Endometrial microvascular endothelial cells (primary cell): Measurements from ENCODE around the gene PSME4. TPM values are rescaled to one million over a fixed set of nuclear protein-coding genes. Genes with fewer than 3 reads are reported as not detected.
"Not testable (repeated sequence)": the region's sequence is repeated elsewhere in the genome, so short reads cannot be mapped to it uniquely, and the experiment has no call there.

Experiments
- in situ Hi-C: cut with HindIII; loops from 2 replicates; pipeline ENCODE4 v1.10.0; 2017; ENCODE audit warnings: low sequenced_read_pairs, low pct_unique_long_range_greater_than_20kb; ENCODE audit errors: inconsistent ontology term
- total RNA-seq: library from RNA; depleted of rRNA; stranded (reverse); fragments of >200 nt; gene quantifications from one replicate; pipeline ENCODE4 v1.2.3, GENCODE V29; 2015; ENCODE audit errors: inconsistent ontology term

The PSME4 gene
- total RNA-seq, 1 donor from 2014 or later, result 69.4 TPM

DNA sequence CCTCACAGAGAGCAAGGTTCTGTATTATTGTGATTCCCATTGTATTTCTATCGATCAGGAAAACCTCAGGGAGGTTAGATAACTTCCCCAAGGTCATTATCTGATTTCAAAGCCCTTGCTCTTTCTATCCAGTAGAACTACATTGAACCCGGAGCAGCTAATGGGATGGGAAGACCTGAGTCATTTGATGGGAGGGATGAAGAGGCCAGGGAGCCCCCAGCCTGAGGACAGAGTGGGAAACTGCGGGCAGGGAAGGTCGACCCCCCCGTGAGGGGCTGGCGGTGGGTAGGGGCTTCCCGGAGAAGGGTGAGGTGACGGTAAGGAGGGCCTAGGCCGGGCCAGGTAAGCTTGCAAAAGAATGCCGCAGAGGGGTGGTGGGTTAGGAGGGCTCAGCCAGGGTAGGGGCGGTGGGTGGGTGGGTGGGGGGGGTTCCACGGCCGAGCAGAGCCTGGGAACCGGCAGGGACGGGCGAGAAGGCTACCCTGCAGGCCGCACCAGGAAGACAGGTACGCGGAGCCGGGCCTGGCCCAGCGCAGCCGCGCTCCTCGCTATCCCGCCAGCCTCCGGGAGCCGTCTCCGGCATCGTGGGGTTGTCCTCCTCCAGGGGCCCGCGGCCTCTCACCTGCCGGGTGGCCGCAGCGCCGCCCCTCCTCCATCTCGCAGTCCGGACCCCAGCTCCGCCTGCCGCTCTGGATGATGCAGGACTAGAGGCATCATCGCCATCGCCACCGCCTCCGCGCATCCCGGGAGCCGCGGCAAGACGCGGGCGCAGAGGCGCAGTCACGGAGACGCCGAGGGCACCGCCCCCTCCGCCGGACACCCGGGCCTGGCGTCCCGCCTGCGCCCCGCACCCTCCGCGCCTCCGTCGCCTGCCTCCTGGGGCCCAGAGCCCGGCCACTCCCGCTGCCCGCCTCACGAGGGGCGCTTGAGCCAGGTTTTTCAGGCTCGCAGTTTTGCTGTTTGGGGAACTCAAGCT lies 111.3 kb downstream of the PSME4 start, which contains the start of gene GPR75:
TSS of gene GPR75 (minus strand) at position 762 of the 976 bp plus-strand sequence. CDS start 5,211 bp downstream, outside the sequence.
- in situ Hi-C loops, result no loop called here

DNA sequence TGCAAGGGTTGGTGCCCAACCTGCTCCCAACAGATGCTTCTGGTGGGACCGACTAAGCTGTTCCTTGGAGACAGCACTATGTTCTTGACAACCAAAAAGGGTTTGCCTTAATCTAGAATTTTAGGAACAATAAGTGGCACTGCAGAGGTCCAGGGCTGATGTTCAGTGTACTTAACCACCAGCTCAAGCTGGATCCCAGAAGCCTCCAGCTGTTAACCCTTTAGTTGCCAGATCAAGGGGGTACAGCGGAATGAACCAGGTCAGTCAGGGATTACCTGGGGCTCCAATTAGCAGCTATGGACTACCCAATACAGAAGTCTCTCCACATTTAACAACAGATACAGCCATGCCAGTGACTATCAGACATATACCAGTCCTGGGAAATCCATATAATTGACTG lies 114.5 kb downstream of the PSME4 start:
- in situ Hi-C loops, result no loop called here

DNA sequence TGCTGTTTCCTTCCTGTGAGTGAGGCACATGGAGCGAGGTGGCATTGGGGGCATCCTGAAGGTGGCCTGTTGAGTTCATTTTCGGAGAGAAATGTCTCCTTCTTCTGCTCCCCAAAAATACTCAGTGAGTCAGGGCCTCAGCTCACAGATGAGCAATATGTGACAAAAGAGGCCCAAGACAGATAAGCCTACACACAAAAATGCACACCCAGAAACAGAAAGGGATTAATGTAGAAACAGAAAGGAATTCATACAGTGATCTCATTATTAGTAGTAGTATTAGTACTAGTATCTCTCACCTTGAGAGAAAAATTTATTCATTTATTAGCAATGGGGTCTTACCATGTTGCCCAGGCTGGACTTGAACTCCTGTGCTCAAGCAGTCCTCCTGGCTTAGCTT lies 116.1 kb downstream of the PSME4 start:
- in situ Hi-C loops, result no loop called here

DNA sequence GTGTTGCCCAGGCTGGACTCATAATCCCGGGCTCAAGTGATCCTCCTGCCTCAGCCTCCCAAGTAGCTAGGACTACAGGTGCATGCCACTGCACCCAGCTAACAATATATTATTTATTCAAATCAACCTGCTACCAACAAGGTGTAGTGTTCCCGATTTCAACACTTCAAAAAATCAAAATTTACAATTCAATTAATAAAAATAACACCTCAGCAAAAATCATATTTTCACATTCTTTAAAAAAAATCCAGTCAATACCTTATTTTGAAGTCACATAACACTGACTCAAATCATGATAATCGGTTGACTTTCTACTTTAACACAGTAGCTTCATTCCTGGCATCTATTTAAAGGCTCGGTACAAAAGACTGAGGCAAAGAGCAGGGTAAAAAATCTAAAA lies 118.3 kb downstream of the PSME4 start:
- in situ Hi-C loops, result no loop called here

DNA sequence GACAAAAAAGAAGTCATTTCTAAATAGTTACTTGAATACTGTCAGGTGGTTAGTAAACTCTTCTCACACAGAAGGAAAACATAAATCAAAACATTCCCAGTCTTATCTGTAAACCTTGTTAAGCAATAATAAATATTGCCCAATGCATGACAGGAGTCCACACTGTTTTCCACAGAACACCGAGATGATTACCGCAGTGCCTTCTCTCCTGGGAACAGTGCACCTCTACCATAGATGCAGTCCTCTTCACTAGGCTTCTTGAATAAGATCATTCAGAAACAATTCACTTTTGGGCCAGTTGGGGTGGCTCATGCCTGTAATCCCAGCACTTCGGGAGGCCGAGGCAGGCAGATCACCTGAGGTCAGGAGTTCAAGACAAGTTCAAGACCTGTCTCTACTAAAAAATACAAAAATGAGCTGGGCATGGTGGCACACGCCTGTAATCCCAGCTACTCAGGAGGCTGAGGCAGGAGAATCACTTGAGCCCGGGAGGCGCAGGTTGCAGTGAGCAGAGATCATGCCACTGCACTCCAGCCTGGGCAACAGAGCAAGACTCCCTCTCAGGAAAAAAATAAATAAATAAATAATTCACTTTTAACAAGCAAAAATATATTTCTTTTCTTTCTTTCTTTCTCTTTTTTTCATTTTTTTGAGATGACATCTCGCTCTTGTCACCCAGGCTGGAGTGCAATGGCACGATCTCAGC lies 119.6 kb downstream of the PSME4 start:
- in situ Hi-C loops, result not testable (repeated sequence)

DNA sequence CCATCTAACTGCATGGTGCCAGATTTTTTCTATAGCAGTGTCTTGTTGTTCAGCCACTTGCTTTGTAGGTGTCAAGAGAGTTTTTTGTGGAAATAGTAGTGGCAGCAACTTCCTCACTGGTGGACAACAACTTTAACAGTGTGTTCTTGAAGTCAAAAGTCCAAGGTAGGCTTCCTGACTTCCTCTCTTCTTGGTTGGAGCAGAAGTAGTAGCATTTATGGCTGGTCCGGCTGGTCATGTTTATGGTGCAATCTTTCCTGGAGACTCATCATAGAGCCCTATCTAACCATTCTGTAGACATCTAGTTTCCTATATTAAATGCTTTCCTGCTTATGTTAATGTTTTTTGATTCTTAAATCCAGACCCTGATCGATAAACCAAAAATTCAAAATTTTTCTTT lies 122.7 kb downstream of the PSME4 start:
- in situ Hi-C loops, result no loop called here

DNA sequence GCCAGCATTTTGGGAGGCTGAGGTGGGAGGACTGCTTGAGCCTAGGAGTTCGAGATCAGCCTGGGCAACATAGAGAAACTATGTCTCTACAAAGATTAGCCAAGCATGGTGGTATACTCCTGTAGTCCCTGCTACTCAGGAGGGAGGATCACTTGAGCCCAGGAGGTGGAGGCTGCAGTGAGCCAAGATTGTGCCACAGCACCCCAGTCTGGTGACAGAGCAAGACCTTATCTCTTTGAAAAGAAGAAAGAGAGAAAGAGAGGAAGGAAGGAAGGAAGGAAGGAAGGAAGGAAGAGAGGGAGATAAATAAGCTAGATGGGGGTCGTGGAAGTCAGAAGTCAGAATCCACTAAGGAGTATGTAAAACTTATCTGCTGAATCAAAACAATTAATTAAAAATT lies 127.2 kb downstream of the PSME4 start:
- in situ Hi-C loops, result no loop called here

DNA sequence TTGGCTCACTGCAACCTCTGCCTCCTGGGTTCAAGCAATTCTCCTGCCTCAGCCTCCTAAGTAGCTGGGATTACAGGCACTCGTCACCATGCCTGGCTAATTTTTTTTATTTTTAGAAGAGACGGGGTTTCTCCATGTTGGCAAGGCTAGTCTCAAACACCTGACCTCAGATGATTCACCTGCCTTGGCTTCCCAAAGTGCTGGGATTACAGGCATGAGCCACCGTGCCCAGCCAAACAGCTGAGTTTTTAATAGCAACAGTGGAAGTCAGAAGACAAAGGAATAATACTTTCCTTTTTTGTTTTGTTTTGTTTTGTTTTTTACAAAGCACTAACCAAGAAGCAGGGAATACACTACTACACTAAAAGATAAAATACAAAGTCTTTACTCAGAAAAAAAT lies 127.9 kb downstream of the PSME4 start:
- in situ Hi-C loops, result no loop called here

DNA sequence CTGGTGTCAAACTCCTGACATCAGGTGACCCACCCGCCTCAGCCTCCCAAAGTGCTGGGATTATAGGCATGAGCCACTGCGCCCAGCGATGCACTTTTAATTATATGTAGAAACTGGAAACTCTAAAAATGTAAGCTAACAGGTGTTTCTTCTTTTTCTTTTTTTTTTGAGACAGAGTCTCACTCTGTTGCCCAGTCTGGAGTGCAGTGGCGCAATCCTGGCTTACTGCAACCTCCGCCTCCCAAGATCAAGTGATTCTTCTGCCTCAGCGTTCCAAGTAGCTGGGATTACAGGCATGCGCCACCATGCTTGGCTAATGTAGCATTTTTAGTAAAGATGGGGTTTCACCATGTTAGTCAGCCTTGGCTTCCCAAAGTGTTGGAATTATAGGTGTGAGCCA lies 129.1 kb downstream of the PSME4 start:
- in situ Hi-C loops, result not testable (repeated sequence)

DNA sequence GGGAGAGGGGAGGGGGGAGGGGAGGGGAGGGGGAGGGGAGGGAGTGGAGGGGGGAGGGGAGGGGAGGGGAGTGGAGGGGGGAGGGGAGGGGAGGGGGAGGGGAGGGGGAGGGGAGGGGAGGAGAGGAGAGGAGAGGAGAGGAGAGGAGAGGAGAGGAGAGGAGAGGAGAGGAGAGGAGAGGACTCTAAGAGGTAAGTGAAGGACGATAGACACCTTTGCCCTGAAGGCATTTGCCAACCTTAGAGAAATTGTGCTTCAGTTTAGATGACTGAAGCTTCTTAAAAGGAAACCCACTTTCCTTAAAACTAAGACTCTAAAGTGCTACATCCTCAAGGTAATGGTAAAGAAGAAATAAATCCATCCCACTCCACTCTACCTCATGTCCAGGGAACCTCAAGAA lies 130.2 kb downstream of the PSME4 start:
- in situ Hi-C loops, result no loop called here

DNA sequence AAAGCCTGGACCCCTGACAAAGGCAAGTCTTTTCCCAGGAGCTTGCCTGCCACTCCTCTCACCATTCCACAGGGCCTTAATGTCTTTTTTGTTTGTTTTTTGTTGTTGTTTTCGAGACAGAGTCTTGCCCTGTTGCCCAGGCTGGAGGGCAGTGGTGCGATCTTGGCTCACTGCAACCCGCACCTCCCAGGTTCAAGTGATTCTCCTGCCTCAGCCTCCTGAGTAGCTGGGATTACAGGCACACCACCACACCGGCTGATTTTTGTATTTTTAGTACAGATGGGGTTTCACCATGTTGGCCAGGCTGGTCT lies 140.9 kb downstream of the PSME4 start:
- in situ Hi-C loops, result not testable (repeated sequence)

DNA sequence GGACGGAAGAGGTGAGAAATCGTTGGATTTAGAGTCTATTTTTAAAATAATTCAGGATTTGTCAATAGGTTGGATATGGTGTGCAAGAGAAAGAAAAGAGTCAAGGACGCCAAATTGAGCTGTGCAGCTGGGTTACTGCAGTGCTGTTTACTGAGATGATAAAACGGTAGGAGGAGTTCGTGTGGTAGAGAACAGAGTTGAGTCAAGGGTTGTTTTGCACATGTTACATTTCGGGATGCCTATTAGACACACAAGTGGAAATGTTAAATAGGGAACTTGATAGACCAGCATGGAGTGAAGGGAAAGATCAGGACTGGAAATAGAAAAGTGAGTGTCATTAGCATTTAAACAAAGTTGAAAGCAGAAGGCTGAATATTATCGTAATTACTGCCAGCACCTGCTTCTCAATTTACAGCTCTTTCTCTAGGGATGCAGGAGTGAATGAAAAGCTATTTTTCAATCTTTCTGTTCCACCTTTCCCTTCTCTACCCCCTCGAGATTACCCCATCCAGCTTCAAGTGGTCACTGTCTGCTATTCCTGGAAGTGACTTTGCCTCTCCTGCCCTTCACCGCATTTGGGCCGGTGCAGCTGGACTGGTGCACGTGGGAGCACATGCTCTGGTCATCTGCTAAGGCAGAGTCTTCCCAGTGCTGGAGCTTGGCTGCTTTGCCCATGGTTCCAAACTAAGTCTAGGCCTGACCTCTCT lies 141.4 kb downstream of the PSME4 start:
- in situ Hi-C loops, result no loop called here

DNA sequence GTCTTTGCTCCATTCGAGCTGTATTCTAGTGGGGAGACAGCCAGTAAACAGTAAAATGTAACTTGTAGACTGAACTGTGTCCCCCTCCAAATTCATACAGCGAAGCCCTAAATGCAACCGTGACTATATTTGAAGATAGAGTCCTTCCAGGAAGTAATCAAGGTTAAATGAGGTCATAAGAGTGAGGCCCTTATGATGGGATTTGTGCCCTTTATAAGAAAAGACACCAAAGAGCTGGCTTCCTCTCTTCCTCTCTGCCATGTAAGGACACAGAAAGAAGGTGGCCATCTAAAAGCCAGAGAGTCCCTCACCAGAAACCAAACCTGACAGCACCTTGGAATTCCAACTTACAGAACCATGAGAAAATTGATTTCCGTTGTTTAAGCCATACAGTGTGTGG lies 142.5 kb downstream of the PSME4 start:
- in situ Hi-C loops, result no loop called here

DNA sequence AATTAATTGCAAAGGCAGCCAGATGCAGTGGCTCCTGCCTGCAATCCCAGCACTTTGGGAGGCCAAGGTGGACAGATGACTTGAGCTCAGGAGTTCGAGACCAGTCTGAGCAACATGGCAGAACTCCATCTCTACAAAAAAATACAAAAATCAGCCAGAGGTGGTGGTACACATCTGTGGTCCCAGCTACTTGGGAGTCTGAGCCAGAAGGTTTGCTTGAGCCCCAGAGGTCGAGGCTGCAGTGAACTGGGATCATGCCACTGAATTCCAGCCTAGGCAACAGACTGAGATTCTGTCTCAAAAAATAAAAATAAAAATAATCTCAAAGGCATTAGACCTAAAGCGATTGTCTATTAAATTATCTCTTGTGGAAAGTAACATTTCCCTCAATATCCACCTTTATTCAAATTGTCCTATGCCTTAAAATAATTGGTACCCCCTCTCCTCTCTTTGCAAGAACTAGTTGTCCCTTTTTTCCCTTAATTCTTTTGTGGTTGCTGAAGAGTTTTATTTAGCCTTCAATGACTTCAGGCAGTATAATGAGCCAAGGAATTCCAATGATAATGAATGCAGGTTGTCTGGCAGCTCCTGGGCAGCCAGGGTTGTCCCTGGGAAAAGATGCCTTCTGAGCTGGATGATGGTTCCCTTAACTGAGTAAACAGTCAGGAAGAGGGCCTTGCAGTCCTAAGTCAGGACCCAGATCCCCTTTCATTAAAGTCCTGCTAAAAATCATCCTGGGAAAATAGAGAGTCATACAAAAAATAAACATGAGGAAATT lies 143.2 kb downstream of the PSME4 start:
- in situ Hi-C loops, result no loop called here

DNA sequence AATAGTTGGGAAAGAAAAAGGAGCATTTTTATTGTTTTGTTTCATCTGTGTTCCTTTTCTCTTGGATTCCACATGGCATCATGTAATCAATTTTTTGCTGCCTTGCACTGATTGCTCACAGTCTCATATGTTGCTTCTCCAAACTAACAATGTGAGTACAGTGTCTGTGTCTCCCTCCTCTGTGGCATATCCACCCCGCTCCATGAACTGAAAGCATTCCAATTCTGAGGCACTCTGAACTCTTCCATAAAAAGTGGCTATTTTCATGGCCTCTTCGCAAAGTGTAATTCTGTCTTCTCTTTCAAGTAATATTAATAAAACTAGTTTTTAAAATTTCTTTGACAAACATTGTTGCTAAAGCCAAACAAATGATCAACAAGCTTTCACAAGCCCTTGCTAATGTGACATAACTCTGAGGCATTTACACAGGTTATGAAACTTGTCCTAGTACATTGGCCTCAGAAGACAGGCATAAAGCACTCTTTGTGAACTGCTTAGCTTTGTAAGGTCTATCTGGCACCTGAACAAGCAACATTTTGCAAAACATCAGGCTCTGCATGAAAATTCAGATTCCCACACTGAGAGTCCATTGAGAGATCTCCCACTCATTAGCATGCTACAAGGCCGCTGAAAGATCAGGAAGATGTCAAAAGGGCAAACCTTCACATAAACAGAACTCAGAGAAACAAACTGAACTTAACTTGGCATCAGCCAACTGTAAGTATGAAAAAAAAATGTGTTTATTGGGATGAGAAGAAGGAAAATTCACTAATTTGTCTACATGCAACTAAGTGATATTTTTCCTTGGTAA lies 144.0 kb downstream of the PSME4 start:
- in situ Hi-C loops, result no loop called here

DNA sequence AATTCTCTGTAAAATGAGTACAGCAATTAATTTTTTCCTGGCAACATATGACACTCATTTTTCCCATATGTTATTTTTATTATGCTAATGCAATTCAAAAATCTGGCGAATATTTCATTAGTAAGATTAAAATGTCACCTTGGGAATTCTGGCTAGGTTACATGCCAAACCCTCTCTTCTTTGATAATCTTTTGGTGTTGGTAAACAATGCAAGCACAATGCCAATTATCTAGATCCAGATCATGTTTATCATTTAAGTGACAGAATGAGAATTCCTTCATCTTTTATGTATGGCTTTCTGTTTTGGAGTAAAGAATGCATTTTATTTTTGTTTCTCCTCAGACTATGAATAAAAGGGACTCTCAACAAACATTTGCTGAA lies 144.8 kb downstream of the PSME4 start:
- in situ Hi-C loops, result no loop called here

DNA sequence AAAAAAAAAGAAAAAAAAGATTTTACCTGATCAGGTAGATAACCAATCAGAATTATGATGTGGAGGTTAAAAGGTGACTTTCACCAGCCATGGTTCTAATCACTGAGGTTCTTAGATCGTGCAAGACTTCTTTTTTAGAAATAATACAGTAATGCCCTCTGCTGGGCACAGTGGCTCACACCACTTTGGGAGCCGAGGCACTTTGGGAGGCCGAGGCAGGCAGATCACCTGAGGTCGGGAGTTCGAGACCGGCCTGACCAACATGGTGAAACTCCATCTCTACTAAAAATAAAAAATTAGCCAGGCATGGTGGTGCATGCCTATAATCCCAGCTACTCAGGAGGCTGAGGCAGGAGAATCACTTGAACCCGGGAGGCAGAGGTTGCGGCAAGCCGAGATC lies 147.2 kb downstream of the PSME4 start:
- in situ Hi-C loops, result not testable (repeated sequence)

DNA sequence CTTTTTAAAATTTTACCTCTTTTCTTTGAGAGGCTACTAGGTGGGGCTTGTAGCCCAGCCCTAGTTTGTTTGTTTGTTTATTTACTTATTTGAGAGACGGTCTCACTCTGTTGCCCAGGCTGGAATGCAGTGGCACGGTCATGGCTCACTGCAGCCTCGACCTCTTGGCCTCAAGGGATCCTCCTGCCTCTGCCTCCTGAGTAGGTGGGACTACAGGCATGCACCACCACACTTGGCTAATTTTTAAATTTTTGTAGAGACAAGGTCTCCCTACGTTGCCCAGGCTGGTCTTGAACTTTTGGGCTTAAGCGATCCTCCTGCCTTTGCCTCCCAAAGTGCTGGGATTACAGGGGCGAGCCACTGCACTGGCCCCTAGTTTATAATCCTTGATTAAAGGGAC lies 149.0 kb downstream of the PSME4 start:
- in situ Hi-C loops, result no loop called here
